ENCODE measurements around the gene FALEC. TPM values are rescaled to one million over a fixed set of nuclear protein-coding genes. Genes with fewer than 3 reads are reported as not detected.

FALEC gene
- total RNA-seq, 1 donor from 2014 or later: 0.43 TPM

DNA sequence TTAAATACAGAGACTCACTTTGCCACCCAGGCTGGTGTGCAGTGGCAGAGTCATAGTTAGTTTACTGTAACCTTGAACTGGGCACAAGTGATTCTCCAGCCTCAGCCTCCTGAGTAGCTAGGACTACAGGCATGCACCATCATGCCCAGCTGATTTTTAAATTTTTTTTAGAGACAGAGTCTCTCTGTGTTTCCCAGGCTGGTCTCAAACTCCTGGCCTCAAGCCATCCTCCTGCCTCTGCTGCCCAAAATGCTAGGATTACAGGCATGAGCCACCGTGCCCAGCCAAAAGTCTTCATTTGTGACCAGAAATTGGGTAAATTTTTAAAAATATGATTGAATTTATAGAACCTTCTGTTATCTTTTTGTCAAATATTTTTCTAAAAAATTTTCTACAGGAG, 46.3 kb upstream of the FALEC start:
- H3K36me3 Mint-ChIP-seq (ENCODE audit: low read depth, unreplicated experiment): peaks cover 17% of the 10 kb centered on the region
- Histone ChIP-seq H3K79me2 (ENCODE audit: insufficient read depth, low read length) (no peaks in the 10 kb centered on the region), H3K27ac (ENCODE audit: low read depth, low read length) (no peak overlapping the region), H2AFZ (ENCODE audit: low read depth, low read length) (no peak overlapping the region), H4K20me1 (ENCODE audit: insufficient read depth, low read length) (peaks cover 2% of the 10 kb centered on the region), H3K4me1 (ENCODE audit: insufficient read depth, low read length) (no peaks in the 10 kb centered on the region), H3K4me2 (ENCODE audit: low read length) (no peak overlapping the region), H3K9me3 (ENCODE audit: insufficient read depth, low read depth, low read length) (no peaks in the 10 kb centered on the region), H3K9ac (ENCODE audit: low read length) (no peak overlapping the region), H3K27me3 (ENCODE audit: insufficient read depth, low read length) (no peaks in the 10 kb centered on the region), H3K4me3 (ENCODE audit: insufficient read depth, low read depth, low read length) (no peak overlapping the region), H3K36me3 (ENCODE audit: insufficient read depth, low read length) (peaks cover 21% of the 10 kb centered on the region)
- H3K4me1 Mint-ChIP-seq (ENCODE audit: low read depth, unreplicated experiment): no peaks in the 10 kb centered on the region
- H3K9me3 Mint-ChIP-seq (ENCODE audit: unreplicated experiment): no peaks in the 10 kb centered on the region
- H3K27me3 Mint-ChIP-seq (ENCODE audit: low read depth, unreplicated experiment): no peaks in the 10 kb centered on the region
- FAIRE-seq (no peak), DNase-seq (ENCODE audit: low read depth) (no peak)
- no peak overlapping the region for H3K4me3 Mint-ChIP-seq (ENCODE audit: unreplicated experiment)
- H3K27ac Mint-ChIP-seq (ENCODE audit: unreplicated experiment): no peak overlapping the region
- TF ChIP-seq, protein P1, sequence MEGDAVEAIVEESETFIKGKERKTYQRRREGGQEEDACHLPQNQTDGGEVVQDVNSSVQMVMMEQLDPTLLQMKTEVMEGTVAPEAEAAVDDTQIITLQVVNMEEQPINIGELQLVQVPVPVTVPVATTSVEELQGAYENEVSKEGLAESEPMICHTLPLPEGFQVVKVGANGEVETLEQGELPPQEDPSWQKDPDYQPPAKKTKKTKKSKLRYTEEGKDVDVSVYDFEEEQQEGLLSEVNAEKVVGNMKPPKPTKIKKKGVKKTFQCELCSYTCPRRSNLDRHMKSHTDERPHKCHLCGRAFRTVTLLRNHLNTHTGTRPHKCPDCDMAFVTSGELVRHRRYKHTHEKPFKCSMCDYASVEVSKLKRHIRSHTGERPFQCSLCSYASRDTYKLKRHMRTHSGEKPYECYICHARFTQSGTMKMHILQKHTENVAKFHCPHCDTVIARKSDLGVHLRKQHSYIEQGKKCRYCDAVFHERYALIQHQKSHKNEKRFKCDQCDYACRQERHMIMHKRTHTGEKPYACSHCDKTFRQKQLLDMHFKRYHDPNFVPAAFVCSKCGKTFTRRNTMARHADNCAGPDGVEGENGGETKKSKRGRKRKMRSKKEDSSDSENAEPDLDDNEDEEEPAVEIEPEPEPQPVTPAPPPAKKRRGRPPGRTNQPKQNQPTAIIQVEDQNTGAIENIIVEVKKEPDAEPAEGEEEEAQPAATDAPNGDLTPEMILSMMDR (IDR thresholded peaks at IDR 0.05; ENCODE audit: insufficient read depth, low read depth, low read length): no peak
- no peak for TF ChIP-seq EZH2 (IDR thresholded peaks at IDR 0.05; ENCODE audit: insufficient read depth, low read length)

DNA sequence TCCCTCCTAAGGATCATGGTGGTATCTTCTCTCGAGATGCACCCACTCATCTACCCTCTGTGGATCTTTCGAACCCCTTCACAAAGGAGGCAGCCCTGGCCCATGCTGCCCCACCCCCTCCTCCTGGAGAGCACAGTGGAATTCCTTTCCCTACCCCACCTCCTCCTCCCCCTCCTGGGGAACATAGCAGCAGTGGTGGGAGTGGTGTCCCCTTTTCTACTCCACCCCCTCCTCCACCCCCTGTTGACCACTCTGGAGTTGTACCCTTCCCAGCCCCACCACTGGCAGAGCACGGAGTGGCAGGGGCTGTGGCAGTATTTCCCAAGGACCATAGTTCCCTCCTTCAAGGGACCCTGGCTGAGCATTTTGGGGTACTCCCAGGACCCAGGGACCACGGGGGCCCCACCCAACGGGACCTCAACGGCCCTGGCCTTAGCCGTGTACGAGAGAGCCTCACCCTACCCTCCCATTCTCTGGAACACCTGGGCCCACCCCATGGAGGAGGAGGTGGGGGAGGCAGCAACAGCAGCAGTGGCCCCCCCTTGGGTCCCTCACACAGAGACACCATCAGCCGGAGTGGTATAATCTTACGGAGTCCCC, 42.9 kb upstream of the FALEC start:
- Histone ChIP-seq H3K27ac (ENCODE audit: low read depth, low read length) (no peak overlapping the region), H3K9ac (ENCODE audit: low read length) (no peak overlapping the region), H3K4me2 (ENCODE audit: low read length) (no peak overlapping the region), H3K36me3 (ENCODE audit: insufficient read depth, low read length) (peaks cover 21% of the 10 kb centered on the region), H3K4me3 (ENCODE audit: insufficient read depth, low read depth, low read length) (no peak overlapping the region), H2AFZ (ENCODE audit: low read depth, low read length) (no peak overlapping the region), H3K4me1 (ENCODE audit: insufficient read depth, low read length) (peaks cover 5% of the 10 kb centered on the region), H4K20me1 (ENCODE audit: insufficient read depth, low read length) (no peaks in the 10 kb centered on the region), H3K79me2 (ENCODE audit: insufficient read depth, low read length) (no peaks in the 10 kb centered on the region), H3K9me3 (ENCODE audit: insufficient read depth, low read depth, low read length) (no peaks in the 10 kb centered on the region), H3K27me3 (ENCODE audit: insufficient read depth, low read length) (no peaks in the 10 kb centered on the region)
- TF ChIP-seq, protein P1 (IDR thresholded peaks at IDR 0.05; ENCODE audit: insufficient read depth, low read depth, low read length): no peak
- no peak for TF ChIP-seq EZH2 (IDR thresholded peaks at IDR 0.05; ENCODE audit: insufficient read depth, low read length)
- Mint-ChIP-seq H3K4me3 (ENCODE audit: unreplicated experiment) (no peak overlapping the region), H3K27ac (ENCODE audit: unreplicated experiment) (no peak overlapping the region), H3K36me3 (ENCODE audit: low read depth, unreplicated experiment) (peaks cover 14% of the 10 kb centered on the region), H3K27me3 (ENCODE audit: low read depth, unreplicated experiment) (no peaks in the 10 kb centered on the region), H3K4me1 (ENCODE audit: low read depth, unreplicated experiment) (peaks cover 16% of the 10 kb centered on the region), H3K9me3 (ENCODE audit: unreplicated experiment) (no peaks in the 10 kb centered on the region)
- FAIRE-seq (no peak), DNase-seq (ENCODE audit: low read depth) (no peak)

DNA sequence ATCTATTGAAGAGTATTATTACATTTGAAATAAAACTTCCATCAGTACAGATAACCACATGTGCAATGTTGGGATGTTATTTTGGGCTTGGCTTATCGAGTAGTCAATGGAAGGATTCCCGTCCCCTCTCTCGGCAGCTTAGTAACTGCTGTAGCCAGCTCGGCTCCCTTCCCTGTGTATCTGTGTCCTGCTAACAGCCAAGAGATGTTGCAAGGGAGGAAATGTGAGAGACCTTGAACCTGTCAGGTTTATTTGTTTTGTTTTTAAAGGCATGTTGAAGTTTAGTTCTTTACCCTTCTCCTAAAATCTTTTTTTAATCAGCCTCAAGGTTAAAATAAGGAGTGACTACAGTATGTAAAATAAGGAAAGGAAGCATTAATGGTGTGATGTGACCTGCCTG, 41.9 kb upstream of the FALEC start:
- no peak overlapping the region for H2AFZ ChIP-seq (ENCODE audit: low read depth, low read length)
- H4K20me1 ChIP-seq (ENCODE audit: insufficient read depth, low read length): no peaks in the 10 kb centered on the region
- H3K27me3 ChIP-seq (ENCODE audit: insufficient read depth, low read length): no peaks in the 10 kb centered on the region
- no peak for FAIRE-seq
- Mint-ChIP-seq H3K4me3 (ENCODE audit: unreplicated experiment) (no peak overlapping the region), H3K4me1 (ENCODE audit: low read depth, unreplicated experiment) (peaks cover 19% of the 10 kb centered on the region), H3K27me3 (ENCODE audit: low read depth, unreplicated experiment) (no peaks in the 10 kb centered on the region), H3K36me3 (ENCODE audit: low read depth, unreplicated experiment) (peaks cover 14% of the 10 kb centered on the region), H3K27ac (ENCODE audit: unreplicated experiment) (no peak overlapping the region), H3K9me3 (ENCODE audit: unreplicated experiment) (no peaks in the 10 kb centered on the region)
- H3K9ac ChIP-seq (ENCODE audit: low read length): no peak overlapping the region
- DNase-seq (ENCODE audit: low read depth): no peak
- peaks cover 9% of the 10 kb centered on the region for H3K4me1 ChIP-seq (ENCODE audit: insufficient read depth, low read length)
- H3K4me2 ChIP-seq (ENCODE audit: low read length): no peak overlapping the region
- H3K27ac ChIP-seq (ENCODE audit: low read depth, low read length): no peak overlapping the region
- no peaks in the 10 kb centered on the region for H3K79me2 ChIP-seq (ENCODE audit: insufficient read depth, low read length)
- no peak overlapping the region for H3K4me3 ChIP-seq (ENCODE audit: insufficient read depth, low read depth, low read length)
- H3K9me3 ChIP-seq (ENCODE audit: insufficient read depth, low read depth, low read length): no peaks in the 10 kb centered on the region
- H3K36me3 ChIP-seq (ENCODE audit: insufficient read depth, low read length): peaks cover 21% of the 10 kb centered on the region
- no peak for TF ChIP-seq EZH2 (IDR thresholded peaks at IDR 0.05; ENCODE audit: insufficient read depth, low read length)
- TF ChIP-seq, protein P1 (IDR thresholded peaks at IDR 0.05; ENCODE audit: insufficient read depth, low read depth, low read length): no peak
